Ovary (tissue), 3 donors: ENCODE data around the gene TPSB2.

ENCODE experiments used
- CTCF ChIP-seq, 3 donors: fragments of 450-650 bp in 2 of 3; fragments of 200-600 bp in 1 of 3; IDR thresholded peaks; one replicate each; pipeline versions ENCODE4 v1.5.1 to v1.8.0; 2016 to 2022; ENCODE audit warnings: antibody characterized with exemption in 3 of 3, mild to moderate bottlenecking in 1 of 3
- EP300 ChIP-seq: sonication (generic); formaldehyde crosslinking; IDR thresholded peaks from one replicate; pipeline ENCODE4 v1.6.1; 2017; ENCODE audit warnings: antibody characterized with exemption
- POLR2A ChIP-seq: fragments of 450-650 bp; IDR thresholded peaks from one replicate; pipeline ENCODE4 v1.6.1; 2017; ENCODE audit warnings: antibody characterized with exemption, mild to moderate bottlenecking, moderate library complexity
- donor health status: DM: no; HTN: no; CAD: no.

GRCh38 chr16:1210461-1210860 lies 19.5 kb downstream of the TPSB2 start:
- TF ChIP-seq CTCF (IDR thresholded peaks at IDR 0.05) (no peak), EP300 (no peak), POLR2A (no peak)
